Heart left ventricle (tissue), 13 donors: ENCODE results near the gene GRM1.

Source experiments
- POLR2A ChIP-seq, 2 donors: fragments of 450-650 bp; IDR thresholded peaks; one replicate each; pipeline ENCODE4 v1.6.1; 2017; ENCODE audit warnings: antibody characterized with exemption in 2 of 2, mild to moderate bottlenecking in 2 of 2, moderate library complexity in 2 of 2
- TF ChIP-seq, protein P1 (sequence below), 12 donors: fragments of 200-600 bp; sonication (generic) in 4 of 12; IDR thresholded peaks; one replicate each; pipeline versions ENCODE4 v1.5.0 to v1.8.0; 2018 to 2022; ENCODE audit warnings: antibody characterized with exemption in 12 of 12, mild to moderate bottlenecking in 5 of 12
- donor health status: ischemic (EF 13 %, LVEDD 7.1; RV severe dilation, severe dysfunction).
- donor health status: DM: no; HTN: yes; CAD: no.
- donor health status: DM: no; HTN: no; CAD: no.
- donor health status: ischemic (EF 25% LVEDD 6.9; RV normal size, moderate dysfunction).
- donor health status: ischemic (EF 25% LVEDD 5.7; RV mildly dilated, moderate dysfunction).
- donor health status: ischemic (EF 35%, LVEDD 5.7; RV mildly dilated, moderate dysfunction).
- donor health status: nonischemic (EF 11% LVEDD 7.7; RV severe dilation, severe dysfunction).
- donor health status: DM: yes; HTN: yes; CAD: no.
- donor health status: PGD.
- donor health status: ischemic (EF 29% LVEDD 5.4; RV normal size, mild dysfunction).
- donor health status: nonischemic (EF 23%, LVEDD 6.1; RV moderate dilation, normal function).

GRCh38 chr6:146300521-146300920, 271.7 kb downstream of the GRM1 start:
- TF ChIP-seq, protein P1, sequence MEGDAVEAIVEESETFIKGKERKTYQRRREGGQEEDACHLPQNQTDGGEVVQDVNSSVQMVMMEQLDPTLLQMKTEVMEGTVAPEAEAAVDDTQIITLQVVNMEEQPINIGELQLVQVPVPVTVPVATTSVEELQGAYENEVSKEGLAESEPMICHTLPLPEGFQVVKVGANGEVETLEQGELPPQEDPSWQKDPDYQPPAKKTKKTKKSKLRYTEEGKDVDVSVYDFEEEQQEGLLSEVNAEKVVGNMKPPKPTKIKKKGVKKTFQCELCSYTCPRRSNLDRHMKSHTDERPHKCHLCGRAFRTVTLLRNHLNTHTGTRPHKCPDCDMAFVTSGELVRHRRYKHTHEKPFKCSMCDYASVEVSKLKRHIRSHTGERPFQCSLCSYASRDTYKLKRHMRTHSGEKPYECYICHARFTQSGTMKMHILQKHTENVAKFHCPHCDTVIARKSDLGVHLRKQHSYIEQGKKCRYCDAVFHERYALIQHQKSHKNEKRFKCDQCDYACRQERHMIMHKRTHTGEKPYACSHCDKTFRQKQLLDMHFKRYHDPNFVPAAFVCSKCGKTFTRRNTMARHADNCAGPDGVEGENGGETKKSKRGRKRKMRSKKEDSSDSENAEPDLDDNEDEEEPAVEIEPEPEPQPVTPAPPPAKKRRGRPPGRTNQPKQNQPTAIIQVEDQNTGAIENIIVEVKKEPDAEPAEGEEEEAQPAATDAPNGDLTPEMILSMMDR (IDR thresholded peaks at IDR 0.05) = no peak
- TF ChIP-seq POLR2A (IDR thresholded peaks at IDR 0.05) = no peak
